Ramos (cell line): ENCODE results near the gene CTSL.
"Not testable (repeated sequence)": the region's sequence is repeated elsewhere in the genome, so short reads cannot be mapped to it uniquely, and the experiment has no call there.

Experiments used
- in situ Hi-C: fragments of 300-500 bp; cut with MboI; formaldehyde crosslinking; loops from one replicate; pipeline ENCODE4 v1.14.3; 2022; ENCODE audit warnings: low sequenced_read_pairs; ENCODE audit not compliant: unreplicated experiment

Gene CTSL

DNA sequence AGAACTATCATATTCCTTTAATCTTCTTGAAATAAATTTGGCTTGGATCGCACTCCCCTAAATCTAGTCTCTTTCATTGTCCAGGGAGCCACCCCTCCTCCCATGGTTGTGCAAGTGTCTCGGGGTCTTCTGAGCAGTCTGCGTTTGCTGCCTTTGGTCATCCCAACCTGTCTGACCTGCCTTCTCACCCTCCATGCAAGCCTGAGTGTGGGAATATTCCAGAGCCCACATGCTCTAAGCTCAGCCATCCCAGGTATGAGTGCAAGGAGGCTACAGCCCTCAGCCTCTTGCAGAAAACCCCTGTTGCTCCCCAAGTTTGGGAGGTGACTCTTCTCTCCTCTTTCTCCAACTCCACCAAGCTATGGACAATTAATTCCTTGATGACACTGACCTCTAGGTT is 7.7 kb upstream of the CTSL start:
- in situ Hi-C loops: no loop called here

- in situ Hi-C loops: no loop called here
Observed at GRCh38 chr9:87718852-87719612, 6.9 kb upstream of the CTSL start.

DNA sequence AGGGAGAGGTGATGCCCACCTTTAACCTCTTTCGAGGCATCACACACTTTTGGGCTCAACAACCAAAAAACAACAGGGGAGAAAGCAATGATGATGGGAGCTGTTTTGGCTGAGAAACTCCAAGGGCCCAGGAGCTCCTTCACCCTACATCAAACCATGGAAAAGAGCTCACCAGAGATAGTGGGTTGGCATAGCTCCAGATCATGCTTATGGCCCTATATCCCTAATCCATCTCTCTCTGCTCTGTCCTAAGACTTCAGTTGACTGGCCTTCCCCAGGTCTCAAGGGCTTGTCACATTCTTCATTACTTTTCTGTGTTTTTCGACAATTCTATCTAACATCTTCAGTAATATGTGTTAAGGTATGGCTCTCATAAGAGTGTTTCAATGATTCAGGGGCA is 5.7 kb upstream of the CTSL start:
- in situ Hi-C loops: no loop called here

- in situ Hi-C loops: no loop called here
Observed at GRCh38 chr9:87722393-87723088, 3.4 kb upstream of the CTSL start.

DNA sequence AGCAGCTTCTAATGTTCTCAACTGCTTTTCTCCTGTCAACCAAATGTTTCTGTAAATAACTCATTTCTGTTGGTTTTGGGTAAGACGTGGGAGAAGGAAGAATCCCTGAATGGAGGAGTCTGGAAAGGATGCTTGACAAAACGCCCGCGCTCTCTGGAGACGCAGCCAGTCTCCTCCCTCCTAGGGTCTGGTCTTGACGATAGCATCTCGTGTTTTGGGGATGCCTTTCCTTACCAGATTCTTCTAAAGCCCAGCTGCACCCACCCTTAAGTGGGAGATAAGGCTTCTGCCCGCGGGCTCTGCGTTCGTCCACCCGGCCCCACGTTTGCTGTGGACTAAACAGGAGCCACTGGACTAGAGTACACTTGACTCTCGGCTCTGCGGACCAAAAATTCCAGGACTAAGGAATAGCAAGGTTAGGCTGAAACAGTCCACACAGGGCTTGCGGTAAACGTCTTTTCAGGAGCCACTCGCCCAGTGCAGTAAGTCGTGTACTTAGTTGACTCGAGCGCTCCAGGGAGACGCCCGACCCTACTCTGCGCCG is 491 bp upstream of the CTSL start:
- in situ Hi-C loops: no loop called here

DNA sequence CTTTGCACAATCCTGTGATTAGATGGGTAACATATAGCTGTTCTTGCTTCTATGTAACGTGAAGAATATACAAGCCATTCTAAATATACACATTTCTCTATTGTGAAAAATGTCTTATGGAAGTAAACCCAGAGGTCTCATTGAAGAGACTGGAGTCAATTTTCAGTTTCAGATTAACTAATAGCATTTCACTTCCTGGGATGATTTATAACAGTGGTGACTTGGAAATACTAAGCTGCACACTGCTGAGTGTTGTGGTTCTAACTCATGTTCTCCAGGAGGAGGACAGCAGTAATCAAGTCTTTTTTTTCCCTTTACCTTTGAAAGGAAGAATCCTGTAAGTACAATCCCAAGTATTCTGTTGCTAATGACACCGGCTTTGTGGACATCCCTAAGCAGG is 3.3 kb downstream of the CTSL start:
- in situ Hi-C loops: no loop called here

GRCh38 chr9:87731321-87731720 is 5.4 kb downstream of the CTSL start:
- in situ Hi-C loops: no loop called here

DNA sequence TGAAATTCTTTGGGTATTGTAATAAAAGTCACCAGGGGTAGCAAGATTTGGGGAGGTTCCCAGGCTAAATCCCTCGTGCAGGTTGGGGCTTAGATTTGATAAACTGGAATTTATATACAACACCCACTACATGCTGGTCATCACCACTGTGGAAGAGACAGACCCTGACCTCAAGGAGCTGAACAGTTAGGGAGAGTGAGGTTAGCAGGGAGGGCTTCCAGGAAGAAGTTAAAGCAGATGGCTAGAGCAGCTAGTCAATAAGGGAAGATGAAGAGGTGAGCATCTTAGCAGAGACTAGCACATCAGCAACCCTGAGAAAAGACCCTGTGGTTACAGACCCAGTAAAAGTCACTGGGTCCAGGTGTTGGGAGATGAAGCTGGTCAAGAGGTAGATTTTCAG is 6.4 kb downstream of the CTSL start:
- in situ Hi-C loops: no loop called here

- in situ Hi-C loops: no loop called here
Observed at GRCh38 chr9:87732756-87733155, 6.8 kb downstream of the CTSL start.

DNA sequence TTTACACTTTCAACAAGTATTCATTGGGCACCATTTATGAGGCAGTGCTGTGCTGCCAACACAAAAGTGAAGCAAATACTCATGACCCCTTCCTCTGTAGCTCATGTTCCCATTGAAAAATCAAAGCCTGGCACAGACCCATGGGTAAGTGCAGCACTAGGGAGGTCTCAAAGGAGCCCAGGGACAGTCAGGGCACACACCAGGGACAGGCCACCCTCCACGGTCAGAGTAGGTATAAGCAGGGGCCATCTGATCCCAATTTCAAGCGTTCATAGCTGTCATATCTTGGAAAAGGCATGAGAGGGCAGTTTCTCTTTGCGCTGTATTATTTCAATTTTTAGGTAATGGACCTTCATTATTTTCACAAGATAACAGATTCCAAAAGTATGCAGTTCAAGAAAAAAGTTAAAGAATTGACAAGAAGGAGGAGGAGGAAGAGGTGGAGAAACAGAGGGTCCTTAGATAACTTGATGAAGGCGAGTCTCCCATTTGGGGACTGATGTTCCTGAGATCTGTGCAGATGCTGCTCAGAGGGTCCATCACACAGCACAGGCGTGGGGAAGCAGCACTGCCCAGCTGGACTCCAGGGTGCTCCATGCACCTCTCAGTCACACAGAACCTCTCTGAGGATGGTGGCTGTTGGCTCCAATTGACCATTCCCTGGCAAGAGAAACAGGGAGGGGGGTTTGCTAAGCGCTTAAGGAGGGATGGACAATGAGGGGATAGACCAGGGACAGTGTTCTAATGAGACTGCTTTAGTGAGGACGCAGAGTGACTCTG is 7.5 kb downstream of the CTSL start:
- in situ Hi-C loops: no loop called here

- in situ Hi-C loops: no loop called here
Observed at GRCh38 chr9:87734106-87734505, 8.2 kb downstream of the CTSL start.

DNA sequence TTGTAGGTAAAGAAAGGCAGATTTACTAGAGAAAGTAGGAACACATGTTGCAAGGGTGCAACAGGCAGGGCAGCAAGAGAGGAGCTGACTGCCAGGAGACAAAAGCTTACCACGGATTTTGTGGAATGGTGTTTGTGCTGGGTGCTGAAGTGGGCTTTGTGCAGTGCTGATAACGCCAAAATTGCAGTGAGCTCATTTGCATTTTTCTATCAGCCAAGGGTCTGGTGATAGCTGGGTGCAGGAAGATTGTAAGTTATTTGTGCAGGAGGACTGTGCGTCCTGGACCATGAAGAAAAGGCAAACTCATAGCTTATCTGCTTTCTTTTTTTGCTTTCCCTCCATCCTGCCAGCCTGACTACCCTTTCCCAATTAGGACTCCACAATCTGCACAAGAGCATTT is 13.6 kb downstream of the CTSL start:
- in situ Hi-C loops: no loop called here

DNA sequence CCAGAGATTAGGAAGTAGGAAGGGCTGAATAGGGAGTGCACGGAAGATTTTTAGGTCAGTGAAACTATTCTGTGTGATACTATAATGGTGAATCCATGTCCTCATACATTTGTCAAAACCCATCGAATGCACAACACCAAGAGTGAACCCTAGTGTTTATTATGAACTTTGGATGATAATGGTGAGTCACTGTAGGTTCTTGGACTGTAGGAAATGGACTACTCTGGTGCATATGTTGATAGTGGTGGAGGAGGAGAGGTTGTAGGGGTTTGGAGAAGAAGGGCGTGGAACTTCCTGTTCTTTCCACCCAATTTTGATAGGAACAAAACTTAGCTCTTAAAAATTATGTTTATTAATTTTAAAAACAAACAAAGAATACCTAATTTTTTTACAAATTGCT is 14.3 kb downstream of the CTSL start:
- in situ Hi-C loops: no loop called here

DNA sequence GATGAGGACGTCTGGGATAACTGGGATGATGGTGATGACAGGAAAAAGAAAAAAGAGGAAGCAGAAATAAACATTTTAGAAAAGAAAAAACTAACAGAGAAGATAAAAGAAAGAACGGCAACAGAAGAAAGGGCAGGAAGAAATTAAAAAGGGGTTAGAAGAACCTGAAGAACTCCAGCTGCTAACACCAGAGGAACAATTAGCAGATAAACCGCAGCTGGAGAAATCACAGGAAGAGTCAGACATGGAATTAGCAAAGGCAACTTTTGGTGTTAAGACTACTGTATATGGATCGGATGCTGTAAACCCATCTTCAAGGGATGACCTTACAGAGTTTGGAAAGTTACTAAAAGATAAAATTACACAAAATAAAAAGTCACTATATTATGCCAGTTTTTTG is 15.4 kb downstream of the CTSL start:
- in situ Hi-C loops: no loop called here

DNA sequence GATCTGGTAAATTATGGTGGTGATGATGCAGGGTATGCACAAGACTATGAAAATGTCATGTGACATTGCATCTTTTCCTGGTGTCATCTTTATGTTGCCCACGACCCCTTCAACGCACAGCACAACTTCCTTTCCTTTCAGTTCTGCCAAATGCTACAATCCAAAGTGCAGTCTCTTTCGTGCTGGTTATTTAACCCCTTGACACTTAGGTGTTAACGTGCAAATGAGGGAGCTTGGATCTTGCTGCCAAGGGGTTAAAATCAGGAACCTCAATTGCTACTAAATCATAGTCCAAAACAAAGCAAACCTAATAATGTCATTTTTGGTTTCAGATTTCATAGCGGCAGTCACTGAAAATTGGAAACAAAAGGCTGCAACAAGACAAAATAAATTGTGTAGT is 16.0 kb downstream of the CTSL start:
- in situ Hi-C loops: no loop called here

DNA sequence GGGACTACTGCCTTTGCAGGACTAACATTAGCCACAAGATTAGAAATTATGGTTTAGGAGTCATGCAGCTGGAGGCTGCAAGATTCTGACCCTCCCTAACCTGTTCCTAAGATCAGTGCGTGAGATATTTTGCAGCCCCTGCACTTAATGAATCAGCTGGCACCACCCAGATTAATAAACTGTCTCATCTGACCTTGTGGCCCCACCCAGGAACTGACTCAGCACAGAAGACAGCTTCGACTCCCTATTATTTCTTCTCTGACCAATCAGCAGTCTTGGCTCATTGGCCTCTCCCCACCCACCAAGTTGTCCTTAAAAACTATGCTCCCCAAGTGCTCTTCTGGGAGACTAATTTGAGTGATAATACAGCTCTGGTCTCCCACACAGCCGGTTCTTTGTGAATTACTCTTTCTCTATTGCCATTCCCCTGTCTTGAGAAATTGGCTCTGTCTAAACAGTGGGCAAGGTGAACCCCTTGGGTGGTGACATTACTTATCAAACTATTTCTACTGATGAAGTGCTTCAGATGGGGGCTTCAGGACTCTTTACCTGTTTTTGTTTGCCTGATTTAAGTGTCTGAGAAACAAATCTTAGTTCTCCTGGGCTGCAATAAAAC is 17.0 kb downstream of the CTSL start:
- in situ Hi-C loops: no loop called here

GRCh38 chr9:87744247-87744646 is 18.3 kb downstream of the CTSL start:
- in situ Hi-C loops: not testable (repeated sequence)

DNA sequence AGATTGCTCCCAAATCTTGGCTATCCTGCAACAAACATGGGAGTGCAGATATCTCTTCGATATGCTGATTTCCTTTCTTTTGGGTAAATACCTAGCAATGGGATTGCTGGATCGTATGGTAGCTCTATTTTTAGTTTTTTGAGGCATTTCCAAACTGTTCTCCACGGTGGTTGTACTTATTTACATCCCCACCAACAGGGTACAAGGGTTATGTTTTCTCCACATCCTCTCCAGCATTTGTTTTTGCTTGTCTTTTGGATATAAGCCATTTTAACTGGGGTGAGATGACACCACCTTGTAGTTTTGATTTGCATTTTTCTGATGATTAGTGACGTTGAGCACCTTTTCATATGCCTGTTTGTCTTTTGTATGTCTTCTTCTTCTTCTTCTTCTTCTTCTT is 20.3 kb downstream of the CTSL start:
- in situ Hi-C loops: no loop called here

- in situ Hi-C loops: no loop called here
Observed at GRCh38 chr9:87748881-87749280, 23.0 kb downstream of the CTSL start.

GRCh38 chr9:87749335-87750035 is 23.6 kb downstream of the CTSL start:
- in situ Hi-C loops: no loop called here
